KOPT-K1 (cell line): ENCODE results near the gene NTRK3.

Experiments used
- H3K27ac ChIP-seq: fragments of 200-600 bp; sonication (generic); 2 replicates; pipeline ENCODE4 v1.5.1; 2016; ENCODE audit warnings: antibody characterized with exemption, mild to moderate bottlenecking, low read depth, low read length; ENCODE audit not compliant: poor library complexity, severe bottlenecking
- H3K36me3 ChIP-seq: fragments of 200-600 bp; sonication (generic); 2 replicates; pipeline ENCODE4 v1.5.1; 2017; ENCODE audit warnings: antibody characterized with exemption, mild to moderate bottlenecking, low read length, moderate library complexity; ENCODE audit not compliant: insufficient read depth
- H3K9me3 ChIP-seq: fragments of 200-600 bp; sonication (generic); 2 replicates; pipeline ENCODE4 v1.5.1; 2017; ENCODE audit warnings: antibody characterized with exemption, low read length, mild to moderate bottlenecking; ENCODE audit not compliant: insufficient read depth, poor library complexity, severe bottlenecking

The NTRK3 gene

GRCh38 chr15:88003541-88004327 lies 252.8 kb downstream of the NTRK3 start:
- Histone ChIP-seq H3K9me3 (no peaks in the 10 kb centered on the region), H3K27ac (no peak overlapping the region), H3K36me3 (no peaks in the 10 kb centered on the region)

- H3K36me3 ChIP-seq: no peaks in the 10 kb centered on the region
- H3K9me3 ChIP-seq: no peaks in the 10 kb centered on the region
- no peak overlapping the region for H3K27ac ChIP-seq
These were observed 253.8 kb downstream of the NTRK3 start for GRCh38 chr15:88002706-88003105.

GRCh38 chr15:87998630-87999029 lies 257.9 kb downstream of the NTRK3 start:
- H3K9me3 ChIP-seq: no peaks in the 10 kb centered on the region
- no peaks in the 10 kb centered on the region for H3K36me3 ChIP-seq
- H3K27ac ChIP-seq: no peak overlapping the region

- Histone ChIP-seq H3K36me3 (no peaks in the 10 kb centered on the region), H3K27ac (no peak overlapping the region), H3K9me3 (no peaks in the 10 kb centered on the region)
These were observed 269.8 kb downstream of the NTRK3 start for GRCh38 chr15:87986776-87987175.

- Histone ChIP-seq H3K9me3 (no peaks in the 10 kb centered on the region), H3K36me3 (no peaks in the 10 kb centered on the region), H3K27ac (no peak overlapping the region)
These were observed 271.1 kb downstream of the NTRK3 start for GRCh38 chr15:87985451-87985850.

GRCh38 chr15:87981969-87982368 lies 274.6 kb downstream of the NTRK3 start:
- Histone ChIP-seq H3K36me3 (no peaks in the 10 kb centered on the region), H3K27ac (no peak overlapping the region), H3K9me3 (no peaks in the 10 kb centered on the region)

- Histone ChIP-seq H3K9me3 (no peaks in the 10 kb centered on the region), H3K36me3 (no peaks in the 10 kb centered on the region), H3K27ac (no peak overlapping the region)
These were observed 278.6 kb downstream of the NTRK3 start for GRCh38 chr15:87977907-87978306.

GRCh38 chr15:87976552-87976951 lies 280.0 kb downstream of the NTRK3 start:
- no peaks in the 10 kb centered on the region for H3K9me3 ChIP-seq
- H3K27ac ChIP-seq: no peak overlapping the region
- no peaks in the 10 kb centered on the region for H3K36me3 ChIP-seq

GRCh38 chr15:87973501-87974215 lies 282.9 kb downstream of the NTRK3 start:
- H3K27ac ChIP-seq: no peak overlapping the region
- no peaks in the 10 kb centered on the region for H3K36me3 ChIP-seq
- no peaks in the 10 kb centered on the region for H3K9me3 ChIP-seq

- H3K27ac ChIP-seq: no peak overlapping the region
- no peaks in the 10 kb centered on the region for H3K9me3 ChIP-seq
- H3K36me3 ChIP-seq: no peaks in the 10 kb centered on the region
These were observed 285.5 kb downstream of the NTRK3 start for GRCh38 chr15:87971076-87971475.

- Histone ChIP-seq H3K27ac (no peak overlapping the region), H3K9me3 (no peaks in the 10 kb centered on the region)
These were observed 288.6 kb downstream of the NTRK3 start for GRCh38 chr15:87967951-87968350.

GRCh38 chr15:87965304-87965703 lies 291.2 kb downstream of the NTRK3 start:
- Histone ChIP-seq H3K36me3 (no peaks in the 10 kb centered on the region), H3K9me3 (no peaks in the 10 kb centered on the region), H3K27ac (no peak overlapping the region)

More at GRCh38 chr15:87967951-87968350, 288.6 kb downstream of the NTRK3 start:
- no peaks in the 10 kb centered on the region for H3K36me3 ChIP-seq

- Histone ChIP-seq H3K36me3 (no peaks in the 10 kb centered on the region), H3K27ac (no peak overlapping the region), H3K9me3 (no peaks in the 10 kb centered on the region)
These were observed 294.1 kb downstream of the NTRK3 start for GRCh38 chr15:87962428-87962827.

GRCh38 chr15:87961851-87962420 lies 294.6 kb downstream of the NTRK3 start:
- no peaks in the 10 kb centered on the region for H3K9me3 ChIP-seq
- H3K36me3 ChIP-seq: no peaks in the 10 kb centered on the region
- H3K27ac ChIP-seq: no peak overlapping the region

GRCh38 chr15:87959662-87960061 lies 296.9 kb downstream of the NTRK3 start:
- Histone ChIP-seq H3K9me3 (no peaks in the 10 kb centered on the region), H3K36me3 (no peaks in the 10 kb centered on the region), H3K27ac (no peak overlapping the region)
